Fibroblast of lung (primary cell): ENCODE results near the gene PRLR. TPM values are rescaled to one million over a fixed set of nuclear protein-coding genes. Genes with fewer than 3 reads are reported as not detected.

Experiments used
- DNase-seq, 2 donors: peaks; one replicate each; pipeline versions ENCODE4 v3.0.0 to v3.0.0-alpha.2; 2010; ENCODE audit warnings: low read depth in 2 of 2
- H2AFZ ChIP-seq: 2 replicates; pipeline ENCODE4 v1.5.1; 2012; ENCODE audit warnings: low read length, control low read depth, inconsistent platforms
- H3K27ac ChIP-seq: 2 replicates; pipeline ENCODE4 v1.5.1; 2011; ENCODE audit warnings: low read length, control low read depth; ENCODE audit not compliant: insufficient read depth
- H3K27me3 ChIP-seq: 2 replicates; pipeline ENCODE4 v1.5.1; 2011; ENCODE audit warnings: mild to moderate bottlenecking, low read length; ENCODE audit not compliant: control insufficient read depth, insufficient read depth
- H3K36me3 ChIP-seq: 2 replicates; pipeline ENCODE4 v1.5.1; 2011; ENCODE audit warnings: low read length; ENCODE audit not compliant: control insufficient read depth, insufficient read depth
- H3K4me1 ChIP-seq: 2 replicates; pipeline ENCODE4 v1.5.1; 2011; ENCODE audit warnings: low read length; ENCODE audit not compliant: control insufficient read depth, insufficient read depth; ENCODE audit errors: extremely low read depth
- H3K4me2 ChIP-seq: 2 replicates; pipeline ENCODE4 v1.5.1; 2011; ENCODE audit warnings: low read length, control low read depth; ENCODE audit not compliant: insufficient read depth; ENCODE audit errors: extremely low read depth
- H3K4me3 ChIP-seq, 4 experiments: fragments of 200-600 bp in 1 of 4; sonication (generic) in 1 of 4; replicated peaks in 1 of 4; 2 replicates each; pipeline ENCODE4 v1.5.1; 2011 to 2016; ENCODE audit warnings: low read length in 4 of 4, low read depth in 3 of 4, mild to moderate bottlenecking in 3 of 4, control low read depth in 2 of 4, inconsistent platforms in 1 of 4, mixed read lengths in 1 of 4; ENCODE audit not compliant: insufficient read depth in 1 of 4; ENCODE audit errors: control extremely low read depth in 1 of 4
- H3K79me2 ChIP-seq: 2 replicates; pipeline ENCODE4 v1.5.1; 2012; ENCODE audit warnings: mild to moderate bottlenecking, low read length, inconsistent platforms; ENCODE audit not compliant: control insufficient read depth, insufficient read depth
- H3K9ac ChIP-seq: 2 replicates; pipeline ENCODE4 v1.5.1; 2011; ENCODE audit warnings: mild to moderate bottlenecking, low read length, control low read depth; ENCODE audit not compliant: insufficient read depth
- H3K9me3 ChIP-seq: 2 replicates; pipeline ENCODE4 v1.5.1; 2012; ENCODE audit warnings: low read depth, low read length; ENCODE audit not compliant: control insufficient read depth, insufficient read depth
- H4K20me1 ChIP-seq: 2 replicates; pipeline ENCODE4 v1.5.1; 2011; ENCODE audit warnings: low read length; ENCODE audit not compliant: control insufficient read depth, insufficient read depth; ENCODE audit errors: extremely low read depth
- CTCF ChIP-seq, 2 donors: IDR thresholded peaks in 1 of 2; conservative IDR thresholded peaks in 1 of 2; 1 replicate in 1 of 2; 2 replicates in 1 of 2; pipeline ENCODE4 v1.5.1; 2011 to 2012; ENCODE audit warnings: low read length in 2 of 2, control low read depth in 1 of 2, inconsistent platforms in 1 of 2, low read depth in 1 of 2, mild to moderate bottlenecking in 1 of 2
- EZH2 ChIP-seq: IDR thresholded peaks from 2 replicates; pipeline ENCODE4 v1.5.1; 2012; ENCODE audit warnings: low read length, control low read depth, mild to moderate bottlenecking; ENCODE audit errors: missing control alignments
- polyA plus RNA-seq, 2 donors: library from polyadenylated mRNA; depleted of rRNA in 1 of 2; stranded (reverse) in 1 of 2; unstranded in 1 of 2; fragments of >200 nt; gene quantifications; 2 replicates each; pipeline ENCODE4 v1.2.1, GENCODE V29; 2011 to 2012; ENCODE audit warnings: missing spikeins in 1 of 2
- total RNA-seq: library from RNA; depleted of rRNA; stranded (reverse); fragments of >200 nt; gene quantifications from 2 replicates; pipeline ENCODE4 v1.2.1, GENCODE V29; 2014

PRLR gene
- total and polyA plus RNA-seq, 2 donors (not counting 1 experiment from before 2014, with no cell fraction given) = 0.33 to 0.41 TPM

- no peak overlapping the region for H3K4me3 ChIP-seq
- TF ChIP-seq CTCF (conservative IDR thresholded peaks at IDR 0.05 in 1 of 2, IDR thresholded peaks at IDR 0.05 in 1 of 2; ENCODE audit: low read depth in 1 of 2, low read length in 2 of 2) = no peak
- TF ChIP-seq EZH2 = no peak
- no peaks in the 10 kb centered on the region for H3K79me2 ChIP-seq
- H3K27ac ChIP-seq = no peak overlapping the region
- H3K9me3 ChIP-seq = no peaks in the 10 kb centered on the region
- H3K27me3 ChIP-seq = no peaks in the 10 kb centered on the region
- H3K4me2 ChIP-seq = no peak overlapping the region
- no peak overlapping the region for H2AFZ ChIP-seq
- no peaks in the 10 kb centered on the region for H3K36me3 ChIP-seq
- no peak overlapping the region for H3K9ac ChIP-seq
- no peaks in the 10 kb centered on the region for H3K4me1 ChIP-seq
- H4K20me1 ChIP-seq = no peaks in the 10 kb centered on the region
- peak in 1 of 2 donors; percentile 4 for DNase-seq
Observed at GRCh38 chr5:35159370-35159742, 70.9 kb downstream of the PRLR start.

DNA sequence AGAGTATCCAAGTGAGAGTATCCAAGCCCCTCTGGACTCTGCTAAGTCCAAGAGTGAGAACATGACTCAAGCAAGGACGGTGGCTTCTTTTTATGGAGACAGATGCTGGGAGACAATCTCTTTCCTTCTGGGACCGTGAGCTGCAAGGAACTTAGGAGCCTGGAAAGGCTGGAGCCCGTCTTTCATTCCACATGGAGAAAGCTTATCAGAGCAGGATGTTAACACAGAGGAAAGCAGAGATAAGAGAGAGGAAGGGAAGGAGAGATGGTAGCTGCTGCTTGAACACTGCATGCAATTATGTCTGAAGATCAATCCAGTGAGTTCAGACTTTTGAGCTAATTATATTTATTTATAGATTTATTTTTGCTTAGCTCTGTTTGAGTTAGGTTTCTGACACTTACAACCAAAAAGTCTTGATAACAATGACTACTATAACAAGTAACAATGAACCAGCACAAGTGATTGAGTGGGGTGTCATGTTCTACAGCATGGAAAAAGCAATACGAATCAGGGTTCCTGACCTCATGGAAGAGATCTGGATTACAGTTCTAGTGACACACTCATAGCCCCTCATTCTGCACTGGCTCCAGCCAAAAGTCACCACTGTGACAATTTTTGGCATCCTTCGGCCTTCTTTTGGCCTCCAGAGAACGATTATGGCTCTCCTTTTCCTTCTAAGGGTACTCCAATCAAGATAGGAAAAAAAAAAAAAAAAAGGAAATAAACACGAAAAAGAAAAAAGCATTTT, 71.5 kb downstream of the PRLR start:
- Histone ChIP-seq H3K9me3 (no peaks in the 10 kb centered on the region), H3K4me1 (no peaks in the 10 kb centered on the region), H3K79me2 (no peaks in the 10 kb centered on the region), H3K27me3 (no peaks in the 10 kb centered on the region), H3K4me2 (no peak overlapping the region), H2AFZ (no peak overlapping the region), H3K27ac (no peak overlapping the region), H4K20me1 (no peaks in the 10 kb centered on the region), H3K9ac (no peak overlapping the region), H3K36me3 (no peaks in the 10 kb centered on the region), H3K4me3 (no peak overlapping the region)
- no peak for TF ChIP-seq EZH2
- TF ChIP-seq CTCF (conservative IDR thresholded peaks at IDR 0.05 in 1 of 2, IDR thresholded peaks at IDR 0.05 in 1 of 2; ENCODE audit: low read depth in 1 of 2, low read length in 2 of 2) = no peak
- no peak for DNase-seq

GRCh38 chr5:35158204-35158603, 72.1 kb downstream of the PRLR start:
- Histone ChIP-seq H3K9me3 (no peaks in the 10 kb centered on the region), H3K27ac (no peak overlapping the region), H3K4me1 (no peaks in the 10 kb centered on the region), H2AFZ (no peak overlapping the region), H3K4me2 (no peak overlapping the region), H3K36me3 (no peaks in the 10 kb centered on the region), H3K9ac (no peak overlapping the region), H3K79me2 (no peaks in the 10 kb centered on the region), H3K27me3 (no peaks in the 10 kb centered on the region), H4K20me1 (no peaks in the 10 kb centered on the region), H3K4me3 (no peak overlapping the region)
- TF ChIP-seq CTCF (conservative IDR thresholded peaks at IDR 0.05 in 1 of 2, IDR thresholded peaks at IDR 0.05 in 1 of 2; ENCODE audit: low read depth in 1 of 2, low read length in 2 of 2) = no peak
- TF ChIP-seq EZH2 = no peak
- DNase-seq = no peak
